ENCODE data around the gene SMIM1. TPM values are rescaled to one million over a fixed set of nuclear protein-coding genes. Genes with fewer than 3 reads are reported as not detected.

Gene SMIM1
- total and polyA plus RNA-seq, 9 of the 15 experiments (the other 6 are each of a cell fraction or from before 2014, with no cell fraction given), result 2.3 to 125 (median 24.3) TPM

GRCh38 chr1:3752400-3752945, 20.1 kb upstream of the SMIM1 start, which contains the start of gene CCDC27:
TSS of gene CCDC27 (plus strand) at chr1:3752450. CDS start at chr1:3752482, 32 bp downstream.
- DNase-seq (ENCODE audit: extremely low read depth in 1 of 4, low spot score in 3 of 4), result no peak
- in situ Hi-C loops (cut with MboI), result no loop called here
- POLR2A ChIA-PET, result interaction anchor here (1.3 kb wide), 1 partner anchor 9 kb away, joined by 6 read pairs; no protein-coding TSS in a partner anchor

More at GRCh38 chr1:3752400-3752945, 20.1 kb upstream of the SMIM1 start, which contains the start of gene CCDC27:
- H3K9ac ChIP-seq (ENCODE audit: insufficient read depth in 1 of 2, low read depth in 2 of 2, low read length in 2 of 2), result no peak within 1 kb of the TSS; a peak in 2 of 4 replicates
- CTCF ChIA-PET (ENCODE audit: low intra/inter-chr PET ratio), result no interaction called here
- H2AFZ ChIP-seq (ENCODE audit: low read depth, low read length), result peak within 1 kb of the TSS; percentile 49; the same call in 1 of the 2 replicates
- H3K27ac ChIP-seq (ENCODE audit: extremely low read depth, low read depth, low read length), result no peak within 1 kb of the TSS
- H3K9me1 ChIP-seq (ENCODE audit: control insufficient read depth, insufficient read depth, low read length), result no peaks in the 10 kb centered on the region
- H3K9me3 ChIP-seq (replicated peaks; ENCODE audit: control insufficient read depth, insufficient read depth, low read depth, low read length), result no peaks in the 10 kb centered on the region
- ATAC-seq (no peak), FAIRE-seq (no peak)
- H3K79me2 ChIP-seq (ENCODE audit: control insufficient read depth, insufficient read depth, low read length), result peaks cover 1% of the 10 kb centered on the region; the same call in 1 of the 3 replicates
- peaks cover 22 to 34% of the 10 kb centered on the region in 2 experiments for H3K4me1 ChIP-seq (replicated peaks in 1 of 2; ENCODE audit: control insufficient read depth in 2 of 2, insufficient read depth in 2 of 2, low read length in 2 of 2)
- H3K27me3 ChIP-seq (ENCODE audit: control insufficient read depth in 2 of 2, insufficient read depth in 2 of 2, low read length in 2 of 2), result peaks cover 10 to 19% of the 10 kb centered on the region in 2 experiments; a peak in 3 of 5 replicates
- peak within 1 kb of the TSS; percentile 57; the same call in 1 of the 2 replicates for H3K4me2 ChIP-seq (ENCODE audit: insufficient read depth, low read length)
- no peak within 1 kb of the TSS for H3K4me3 ChIP-seq
- no peaks in the 10 kb centered on the region for H3K36me3 ChIP-seq (ENCODE audit: control insufficient read depth, insufficient read depth, low read length)
- no peaks in the 10 kb centered on the region for H4K20me1 ChIP-seq (replicated peaks; ENCODE audit: control insufficient read depth, insufficient read depth, low read length)
- TF ChIP-seq DNMT1 (IDR thresholded peaks at IDR 0.05) (no peak), NRF1 (conservative IDR thresholded peaks at IDR 0.05 in 1 of 2, IDR thresholded peaks at IDR 0.05 in 1 of 2) (no peak), HDAC1 (IDR thresholded peaks at IDR 0.05) (no peak), ZNF449 (CRISPR knock-in tag; IDR thresholded peaks at IDR 0.05) (no peak), RBBP5 (IDR thresholded peaks at IDR 0.05; ENCODE audit: borderline replicate concordance, insufficient read depth, low read length, poor library complexity, severe bottlenecking) (no peak), NELFE (IDR thresholded peaks at IDR 0.05; ENCODE audit: insufficient read depth, insufficient read length) (no peak), TRIM28 (IDR thresholded peaks at IDR 0.05) (no peak), LCOR (CRISPR knock-in tag; IDR thresholded peaks at IDR 0.05) (no peak), ZFPM2 (CRISPR knock-in tag; IDR thresholded peaks at IDR 0.05) (no peak), GTF2E2 (tag; IDR thresholded peaks at IDR 0.05) (no peak), ZNF511 (CRISPR knock-in tag; IDR thresholded peaks at IDR 0.05) (no peak), POLR2H (tag; IDR thresholded peaks at IDR 0.05; ENCODE audit: low read depth) (no peak), ZNF668 (CRISPR knock-in tag; IDR thresholded peaks at IDR 0.05) (no peak), MCM2 (IDR thresholded peaks at IDR 0.05; ENCODE audit: low read depth) (no peak)
- TF ChIP-seq, protein P1, sequence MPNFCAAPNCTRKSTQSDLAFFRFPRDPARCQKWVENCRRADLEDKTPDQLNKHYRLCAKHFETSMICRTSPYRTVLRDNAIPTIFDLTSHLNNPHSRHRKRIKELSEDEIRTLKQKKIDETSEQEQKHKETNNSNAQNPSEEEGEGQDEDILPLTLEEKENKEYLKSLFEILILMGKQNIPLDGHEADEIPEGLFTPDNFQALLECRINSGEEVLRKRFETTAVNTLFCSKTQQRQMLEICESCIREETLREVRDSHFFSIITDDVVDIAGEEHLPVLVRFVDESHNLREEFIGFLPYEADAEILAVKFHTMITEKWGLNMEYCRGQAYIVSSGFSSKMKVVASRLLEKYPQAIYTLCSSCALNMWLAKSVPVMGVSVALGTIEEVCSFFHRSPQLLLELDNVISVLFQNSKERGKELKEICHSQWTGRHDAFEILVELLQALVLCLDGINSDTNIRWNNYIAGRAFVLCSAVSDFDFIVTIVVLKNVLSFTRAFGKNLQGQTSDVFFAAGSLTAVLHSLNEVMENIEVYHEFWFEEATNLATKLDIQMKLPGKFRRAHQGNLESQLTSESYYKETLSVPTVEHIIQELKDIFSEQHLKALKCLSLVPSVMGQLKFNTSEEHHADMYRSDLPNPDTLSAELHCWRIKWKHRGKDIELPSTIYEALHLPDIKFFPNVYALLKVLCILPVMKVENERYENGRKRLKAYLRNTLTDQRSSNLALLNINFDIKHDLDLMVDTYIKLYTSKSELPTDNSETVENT (CRISPR knock-in tag; IDR thresholded peaks at IDR 0.05), result no peak
- TF ChIP-seq, protein P2, sequence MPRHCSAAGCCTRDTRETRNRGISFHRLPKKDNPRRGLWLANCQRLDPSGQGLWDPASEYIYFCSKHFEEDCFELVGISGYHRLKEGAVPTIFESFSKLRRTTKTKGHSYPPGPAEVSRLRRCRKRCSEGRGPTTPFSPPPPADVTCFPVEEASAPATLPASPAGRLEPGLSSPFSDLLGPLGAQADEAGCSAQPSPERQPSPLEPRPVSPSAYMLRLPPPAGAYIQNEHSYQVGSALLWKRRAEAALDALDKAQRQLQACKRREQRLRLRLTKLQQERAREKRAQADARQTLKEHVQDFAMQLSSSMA (CRISPR knock-in tag; IDR thresholded peaks at IDR 0.05), result no peak
- 58% methylated on average over 16 of the region's 17 CpGs for WGBS (ENCODE audit: insufficient coverage, low coverage, missing lambda C conversion rate)
- BruUV-seq (replicated peaks), result no TSS peak
- intact Hi-C loops (cut with micrococcal nuclease), result no loop called here
